GM23248 (cell line): ENCODE data around the gene CRIP1. TPM values are rescaled to one million over a fixed set of nuclear protein-coding genes. Genes with fewer than 3 reads are reported as not detected.

ENCODE experiments used
- DNase-seq: peaks from one replicate; pipeline ENCODE4 v3.0.0-alpha.2; 2015
- H2AFZ ChIP-seq: fragments of 200-600 bp; sonication (generic); 2 replicates; pipeline ENCODE4 v1.6.1; 2016; ENCODE audit warnings: antibody characterized with exemption
- H3F3A ChIP-seq: fragments of 200-600 bp; sonication (generic); 2 replicates; pipeline ENCODE4 v1.6.1; 2016; ENCODE audit warnings: mild to moderate bottlenecking, antibody characterized with exemption, mixed run types; ENCODE audit not compliant: insufficient read depth
- H3K27ac ChIP-seq: fragments of 200-600 bp; sonication (generic); 2 replicates; pipeline ENCODE4 v1.5.1; 2016; ENCODE audit warnings: mild to moderate bottlenecking
- H3K27me3 ChIP-seq: fragments of 200-600 bp; sonication (generic); replicated peaks from 2 replicates; pipeline ENCODE4 v1.6.1; 2016; ENCODE audit warnings: mild to moderate bottlenecking; ENCODE audit not compliant: insufficient read depth
- H3K36me3 ChIP-seq: fragments of 200-600 bp; sonication (generic); 2 replicates; pipeline ENCODE4 v1.6.1; 2016; ENCODE audit warnings: low read depth, mild to moderate bottlenecking
- H3K4me1 ChIP-seq: fragments of 200-600 bp; sonication (generic); 2 replicates; pipeline ENCODE4 v1.6.1; 2016; ENCODE audit warnings: mild to moderate bottlenecking; ENCODE audit not compliant: insufficient read depth
- H3K4me2 ChIP-seq: fragments of 200-600 bp; sonication (generic); one replicate; pipeline ENCODE4 v1.6.1; 2016; ENCODE audit warnings: mild to moderate bottlenecking; ENCODE audit not compliant: unreplicated experiment
- H3K4me3 ChIP-seq: fragments of 200-600 bp; sonication (generic); 2 replicates; pipeline ENCODE4 v1.5.1; 2016; ENCODE audit warnings: mild to moderate bottlenecking
- H3K79me2 ChIP-seq: fragments of 200-600 bp; sonication (generic); 2 replicates; pipeline ENCODE4 v1.6.1; 2016; ENCODE audit warnings: mild to moderate bottlenecking; ENCODE audit not compliant: insufficient read depth
- H3K9ac ChIP-seq: fragments of 200-600 bp; sonication (generic); 2 replicates; pipeline ENCODE4 v1.6.1; 2016; ENCODE audit warnings: mild to moderate bottlenecking
- H3K9me2 ChIP-seq: fragments of 200-600 bp; sonication (generic); 2 replicates; pipeline ENCODE4 v1.6.1; 2016; ENCODE audit warnings: mixed run types, mild to moderate bottlenecking, moderate library complexity; ENCODE audit not compliant: insufficient read depth
- H3K9me3 ChIP-seq: fragments of 200-600 bp; sonication (generic); one replicate; pipeline ENCODE4 v1.6.1; 2017; ENCODE audit warnings: low read depth
- H4K20me1 ChIP-seq: fragments of 200-600 bp; sonication (generic); 2 replicates; pipeline ENCODE4 v1.6.0; 2016; ENCODE audit not compliant: insufficient read depth
- EZH2 ChIP-seq: fragments of 200-600 bp; sonication (generic); IDR thresholded peaks from 2 replicates; pipeline ENCODE4 v1.6.1; 2018; ENCODE audit warnings: antibody characterized with exemption, mild to moderate bottlenecking; ENCODE audit not compliant: insufficient read depth, poor library complexity, severe bottlenecking
- EZH2phosphoT487 ChIP-seq: fragments of 200-600 bp; sonication (generic); IDR thresholded peaks from 2 replicates; pipeline ENCODE4 v1.6.1; 2018; ENCODE audit warnings: antibody characterized with exemption, moderate library complexity, mild to moderate bottlenecking, low read depth; ENCODE audit not compliant: insufficient read depth
- WGBS, 2 experiments: methylation state at CpG; one replicate each; pipeline ENCODE4 v1.1.6; 2015 to 2017; ENCODE audit warnings: low lambda C conversion rate in 2 of 2, low coverage in 1 of 2; ENCODE audit errors: missing lambda C conversion rate in 2 of 2; 5-methylcytosine and 5-hydroxymethylcytosine counted together
- in situ Hi-C: fragments of 300-500 bp; cut with MboI; formaldehyde crosslinking; loops from 2 replicates; pipeline ENCODE4 v1.15.0; 2020
- polyA plus RNA-seq: library from polyadenylated mRNA; unstranded; fragments of >200 nt; fragmentation: Nextera tagmentation; extraction: Ambion mirVana; gene quantifications from 2 replicates; pipeline ENCODE4 v1.2.1, GENCODE V29; 2016
- total RNA-seq: library from RNA; depleted of rRNA; stranded (reverse); fragments of >200 nt; shearing (Covaris generic); gene quantifications from 2 replicates; pipeline ENCODE4 v1.2.3, GENCODE V29; 2014

CRIP1 gene
- total and polyA plus RNA-seq, 2 experiments from 2014 or later = 12.3 to 32.7 TPM

GRCh38 chr14:105455086-105455640 is 31.5 kb upstream of the CRIP1 start:
- no peak overlapping the region for H3K27ac ChIP-seq
- no peak overlapping the region for H3K4me2 ChIP-seq
- no peaks in the 10 kb centered on the region for H3K9me2 ChIP-seq
- no peak overlapping the region for H3K9ac ChIP-seq
- no peak for TF ChIP-seq EZH2
- TF ChIP-seq EZH2phosphoT487 = no peak
- H3K27me3 ChIP-seq = no peaks in the 10 kb centered on the region
- H3K4me3 ChIP-seq = no peak overlapping the region
- no peaks in the 10 kb centered on the region for H3K9me3 ChIP-seq
- no peak for DNase-seq
- H2AFZ ChIP-seq = no peak overlapping the region
- H3K4me1 ChIP-seq = no peaks in the 10 kb centered on the region
- WGBS, 2 experiments = 83 to 85% methylated on average over 19 to 22 of the region's 22 CpGs
- no peaks in the 10 kb centered on the region; the same call in 1 of the 2 replicates for H3K36me3 ChIP-seq
- H3F3A ChIP-seq = no peaks in the 10 kb centered on the region
- no peaks in the 10 kb centered on the region for H3K79me2 ChIP-seq
- no peaks in the 10 kb centered on the region for H4K20me1 ChIP-seq
- in situ Hi-C loops = no loop called here

GRCh38 chr14:105455766-105456660 is 30.7 kb upstream of the CRIP1 start:
- H3K9me3 ChIP-seq = no peaks in the 10 kb centered on the region
- H3K4me1 ChIP-seq = no peaks in the 10 kb centered on the region
- WGBS, 2 experiments = 89% methylated on average over 20 to 22 of the region's 22 CpGs
- no peak overlapping the region for H3K4me3 ChIP-seq
- no peaks in the 10 kb centered on the region for H3K9me2 ChIP-seq
- H3K27ac ChIP-seq = no peak overlapping the region
- no peaks in the 10 kb centered on the region; the same call in 1 of the 2 replicates for H3K36me3 ChIP-seq
- no peaks in the 10 kb centered on the region for H3F3A ChIP-seq
- H3K4me2 ChIP-seq = no peak overlapping the region
- H3K79me2 ChIP-seq = no peaks in the 10 kb centered on the region
- H4K20me1 ChIP-seq = no peaks in the 10 kb centered on the region
- no peak overlapping the region for H2AFZ ChIP-seq
- H3K9ac ChIP-seq = no peak overlapping the region
- DNase-seq = no peak
- TF ChIP-seq EZH2phosphoT487 (no peak), EZH2 (no peak)
- no peaks in the 10 kb centered on the region for H3K27me3 ChIP-seq
- in situ Hi-C loops = no loop called here

- Histone ChIP-seq H2AFZ (no peak overlapping the region), H3K36me3 (no peaks in the 10 kb centered on the region; the same call in 1 of the 2 replicates), H3K4me1 (no peaks in the 10 kb centered on the region), H3K27ac (no peak overlapping the region), H3K9ac (no peak overlapping the region), H3K9me3 (no peaks in the 10 kb centered on the region), H3K4me3 (no peak overlapping the region), H3K27me3 (no peaks in the 10 kb centered on the region), H3K79me2 (no peaks in the 10 kb centered on the region), H3K9me2 (no peaks in the 10 kb centered on the region), H4K20me1 (no peaks in the 10 kb centered on the region), H3F3A (no peaks in the 10 kb centered on the region), H3K4me2 (no peak overlapping the region)
- in situ Hi-C loops = no loop called here
- TF ChIP-seq EZH2phosphoT487 = no peak
- no peak for TF ChIP-seq EZH2
- 84 to 87% methylated on average over 22 of the region's 22 CpGs for WGBS, 2 experiments
- DNase-seq = no peak
Measured at GRCh38 chr14:105456736-105457617, 29.7 kb upstream of the CRIP1 start.

- Histone ChIP-seq H3F3A (no peaks in the 10 kb centered on the region), H3K27me3 (no peaks in the 10 kb centered on the region), H3K9ac (no peak overlapping the region), H3K9me3 (no peaks in the 10 kb centered on the region), H3K36me3 (no peaks in the 10 kb centered on the region; the same call in 1 of the 2 replicates), H2AFZ (no peak overlapping the region), H3K4me3 (no peak overlapping the region), H3K9me2 (no peaks in the 10 kb centered on the region), H3K27ac (no peak overlapping the region), H3K4me1 (no peaks in the 10 kb centered on the region), H3K79me2 (no peaks in the 10 kb centered on the region), H4K20me1 (no peaks in the 10 kb centered on the region), H3K4me2 (no peak overlapping the region)
- in situ Hi-C loops = no loop called here
- WGBS, 2 experiments = 92 to 93% methylated on average over 15 to 17 of the region's 18 CpGs
- DNase-seq = no peak
- TF ChIP-seq EZH2phosphoT487 = no peak
- no peak for TF ChIP-seq EZH2
Measured at GRCh38 chr14:105458010-105458409, 28.7 kb upstream of the CRIP1 start.
